ENCODE data around the gene FPGT. TPM values are rescaled to one million over a fixed set of nuclear protein-coding genes. Genes with fewer than 3 reads are reported as not detected.

The FPGT gene
- total RNA-seq, 1 experiment from 2014 or later, result 19.1 TPM

Other genes starting within 250 kb of the FPGT start
- gene LRRIQ3, start 66 bp upstream of the FPGT start, total RNA-seq (2022), result 0.52 and 0.66 TPM in 2 replicates
- not detected in 2 replicates for gene TNNI3K, start 37.1 kb downstream of the FPGT start, total RNA-seq (2022)

Measured in Calu3 (cell line).